ENCODE data around the gene COQ10A.
"Not testable (repeated sequence)": the region's sequence is repeated elsewhere in the genome, so short reads cannot be mapped to it uniquely, and the experiment has no call there.

Gene COQ10A

DNA sequence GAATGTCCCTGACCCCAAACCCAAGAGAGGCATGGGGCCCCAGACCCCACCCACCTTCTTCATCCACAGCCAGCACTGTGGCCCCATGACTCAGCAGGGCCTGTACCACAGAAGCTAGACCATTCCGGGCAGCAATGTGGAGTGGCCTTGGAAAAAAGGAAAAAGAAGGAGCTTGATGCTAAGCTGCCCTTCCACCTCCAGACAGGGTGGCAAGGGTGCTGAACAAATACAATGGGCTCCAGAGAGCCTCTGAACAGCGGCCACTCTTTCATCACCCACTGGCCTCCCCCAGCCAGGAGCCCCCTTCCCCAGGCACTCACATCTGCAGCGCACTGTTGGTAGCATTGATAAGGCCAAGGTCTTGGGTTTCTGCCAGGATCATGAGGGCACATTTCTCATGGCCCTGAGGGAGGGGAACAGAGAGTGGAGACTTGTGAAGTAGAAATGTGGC is 23.0 kb upstream of the COQ10A start:
- DNase-seq, result no peak

DNA sequence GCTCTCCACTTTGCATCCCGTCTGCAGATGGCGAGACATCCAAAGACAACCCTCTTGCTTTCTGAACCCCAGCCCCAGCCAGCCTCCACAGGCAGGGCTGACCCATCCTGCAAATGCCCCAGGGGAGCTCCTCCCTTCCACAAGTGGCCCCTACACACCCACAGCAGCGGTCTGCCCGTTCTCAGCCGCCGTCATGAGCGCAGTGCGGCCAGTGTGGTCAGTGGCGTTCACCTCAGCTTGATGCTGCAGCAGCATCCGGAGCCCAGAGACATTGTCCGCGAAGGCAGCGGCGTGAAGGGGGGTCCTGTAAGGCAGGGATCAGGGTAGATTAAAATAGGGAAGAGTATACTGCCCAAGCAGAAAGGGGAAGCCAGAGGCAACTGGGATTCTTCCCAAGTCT is 22.2 kb upstream of the COQ10A start:
- DNase-seq, result no peak

DNA sequence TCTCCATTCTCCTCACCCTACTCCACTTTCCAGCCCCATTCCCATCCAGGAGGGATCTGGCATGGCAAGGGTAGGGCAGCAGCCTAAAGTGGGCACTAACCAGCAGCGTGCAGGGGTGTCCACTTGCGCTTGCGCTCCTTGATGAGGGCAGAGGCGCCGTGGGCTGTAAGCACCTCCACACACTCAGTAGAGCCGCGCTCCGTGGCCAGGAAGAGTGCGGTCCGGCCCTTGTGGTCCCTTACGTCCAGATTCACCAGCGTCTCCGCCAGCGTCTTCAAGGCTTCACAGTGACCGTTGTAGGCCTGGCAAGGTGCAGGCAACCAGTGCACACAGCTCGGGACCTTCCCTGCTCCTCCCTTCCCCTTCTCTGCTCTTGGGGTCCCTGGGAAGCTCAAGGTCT is 18.8 kb upstream of the COQ10A start:
- DNase-seq, result no peak

DNA sequence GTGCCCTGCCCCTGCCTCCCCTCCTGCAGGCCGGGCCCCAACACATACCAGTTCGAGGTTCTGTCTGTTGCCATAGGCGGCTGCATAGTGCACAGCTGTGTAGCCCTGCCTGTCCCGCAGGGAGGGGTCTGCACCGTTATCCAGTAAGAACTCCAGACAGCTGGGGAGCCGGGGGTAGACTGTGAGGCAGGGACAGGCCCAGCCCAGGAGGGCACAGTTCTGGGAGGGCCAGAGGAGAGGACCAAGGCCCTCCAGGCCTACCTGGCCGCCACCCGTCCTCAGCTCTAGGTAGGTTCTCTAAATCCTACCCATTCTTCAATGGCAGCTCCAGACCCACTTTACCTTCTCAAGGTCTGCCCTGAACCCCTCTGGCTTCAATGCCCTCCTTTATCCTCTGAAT is 18.0 kb upstream of the COQ10A start:
- DNase-seq, result no peak

DNA sequence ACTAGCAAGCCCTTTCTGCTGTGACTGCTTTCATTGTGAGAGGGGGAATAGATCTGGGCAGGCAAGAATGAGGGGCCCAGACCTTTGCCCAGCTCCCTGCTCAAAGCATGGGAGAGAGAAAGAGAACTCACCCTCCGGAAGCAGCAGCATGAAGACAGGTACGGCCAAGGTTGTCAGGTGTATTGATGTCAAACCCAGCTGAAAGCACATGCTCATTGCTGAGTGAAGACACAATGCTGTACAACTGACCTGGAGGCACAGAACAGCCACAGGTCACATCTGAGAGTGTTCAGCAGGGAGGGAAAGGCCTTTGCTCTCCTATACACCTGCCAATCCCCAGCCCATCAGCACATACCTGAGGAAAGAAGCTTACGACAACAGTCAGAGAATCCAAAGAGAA is 14.1 kb upstream of the COQ10A start:
- DNase-seq, result no peak

DNA sequence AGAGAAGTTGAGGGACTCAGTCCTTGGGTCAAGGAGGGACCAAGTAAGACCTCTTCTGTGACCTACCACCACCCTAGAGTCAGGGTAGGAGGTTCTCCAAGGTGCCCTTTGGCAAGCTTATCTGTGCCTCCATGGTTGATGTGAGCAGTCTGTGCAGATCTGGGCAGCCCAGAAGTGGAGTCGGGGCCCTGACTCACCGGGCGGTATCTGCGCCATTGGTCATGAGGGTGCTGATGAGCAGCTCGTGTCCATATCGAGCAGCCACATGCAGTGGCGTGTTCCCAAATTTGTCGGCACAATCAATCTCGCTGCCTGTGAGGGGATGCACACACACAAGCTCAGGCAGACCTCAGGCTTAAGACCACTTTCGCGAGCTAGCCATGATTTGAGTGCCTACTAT is 13.7 kb upstream of the COQ10A start:
- no peak for DNase-seq

DNA sequence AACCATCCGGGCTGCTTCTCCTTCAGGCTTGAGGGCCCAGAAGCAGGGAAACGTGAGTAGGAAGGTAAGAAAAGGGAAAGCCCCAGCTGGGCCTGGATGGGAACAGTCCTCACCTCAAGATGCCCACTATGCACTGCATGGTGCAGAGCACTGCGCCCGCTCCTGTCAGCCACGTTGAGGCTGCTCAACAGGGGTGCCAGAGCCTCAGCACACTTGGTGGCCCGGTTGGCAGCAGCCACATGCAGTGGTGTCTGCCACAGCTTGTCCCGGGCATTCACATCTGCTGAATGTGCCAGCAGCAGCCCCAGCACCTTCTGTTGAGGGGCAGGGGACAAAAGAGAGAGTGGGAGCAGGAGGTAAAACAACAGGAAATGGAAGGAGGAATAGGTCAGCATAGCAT is 11.1 kb upstream of the COQ10A start:
- no peak for DNase-seq

DNA sequence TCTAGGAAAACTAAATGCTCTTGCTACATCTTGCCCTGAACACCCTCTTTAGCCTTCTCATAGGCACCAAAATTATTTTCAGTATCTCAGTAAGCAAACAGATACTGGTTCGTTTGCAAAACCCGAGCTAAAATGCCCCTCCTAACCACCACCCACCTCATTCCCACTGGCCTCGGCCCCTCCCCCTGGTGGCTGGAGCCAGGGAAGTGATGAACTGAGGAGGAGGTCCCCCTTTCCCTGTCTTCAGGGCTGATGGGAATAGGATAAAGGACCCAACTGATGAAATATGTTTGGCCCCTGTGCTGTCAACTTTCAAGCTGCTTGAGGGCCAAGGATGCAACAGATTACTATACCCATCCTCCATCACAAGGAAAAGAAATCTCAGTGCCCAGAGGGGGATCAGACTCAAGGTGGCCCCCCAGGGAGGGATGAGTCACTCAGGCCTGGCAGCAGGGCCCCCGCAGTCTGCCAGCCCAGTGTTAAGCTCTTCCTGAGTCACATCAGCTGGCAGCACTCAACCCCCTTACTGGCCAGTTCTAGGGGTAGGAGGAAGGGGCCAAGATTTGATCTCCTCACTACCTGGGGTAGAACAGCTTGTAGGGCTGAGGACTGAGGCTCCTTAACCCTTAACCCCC is 10.3 kb upstream of the COQ10A start:
- DNase-seq, result no peak

DNA sequence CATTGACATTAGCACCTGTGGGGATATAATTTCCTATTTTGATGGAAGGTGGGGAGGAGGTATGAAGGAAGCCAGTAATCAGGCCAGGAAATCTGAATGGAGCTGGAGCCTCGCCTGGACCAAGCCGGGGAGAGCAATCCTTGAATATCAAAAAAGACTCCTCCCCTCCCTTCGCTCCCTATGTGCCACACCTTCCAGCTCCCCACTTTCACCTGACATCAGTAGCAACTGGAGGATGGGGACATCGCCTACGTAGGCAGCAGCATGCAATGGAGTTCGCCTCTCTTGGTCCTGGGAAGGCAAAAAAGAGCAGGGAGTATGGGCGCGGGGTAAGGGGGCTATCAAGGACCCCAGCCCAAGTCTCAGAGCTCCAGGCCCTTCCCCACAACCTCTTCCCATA is 9.7 kb upstream of the COQ10A start:
- DNase-seq, result no peak

DNA sequence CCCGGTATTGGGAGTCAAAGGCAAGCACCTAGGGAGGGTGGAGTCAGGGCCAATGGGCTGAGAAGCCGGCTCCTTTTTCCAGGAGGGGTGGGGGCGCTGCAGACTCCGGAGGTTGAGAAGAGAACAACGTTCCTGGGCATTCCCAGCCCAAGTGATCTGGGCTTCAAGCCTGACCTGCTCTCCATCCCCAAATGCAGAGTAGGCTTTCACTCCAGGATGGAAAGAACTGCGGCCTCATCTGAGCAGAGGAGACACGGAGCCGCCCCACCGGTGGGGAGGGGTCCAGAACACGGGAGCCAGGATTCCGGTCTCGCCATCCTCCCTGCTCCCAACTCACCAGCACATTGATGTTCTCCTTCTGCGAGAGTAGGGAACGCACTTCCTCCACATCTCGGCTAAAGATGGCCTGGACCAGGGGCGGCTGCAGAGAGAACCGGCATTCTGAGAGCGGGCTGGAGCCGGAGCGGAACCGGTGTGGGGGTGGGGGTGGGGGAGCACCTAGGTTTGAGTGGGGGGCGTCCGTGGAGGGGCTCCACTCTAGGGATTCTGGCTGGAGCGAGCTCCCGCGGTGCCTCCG is 9.2 kb upstream of the COQ10A start:
- DNase-seq, result no peak

DNA sequence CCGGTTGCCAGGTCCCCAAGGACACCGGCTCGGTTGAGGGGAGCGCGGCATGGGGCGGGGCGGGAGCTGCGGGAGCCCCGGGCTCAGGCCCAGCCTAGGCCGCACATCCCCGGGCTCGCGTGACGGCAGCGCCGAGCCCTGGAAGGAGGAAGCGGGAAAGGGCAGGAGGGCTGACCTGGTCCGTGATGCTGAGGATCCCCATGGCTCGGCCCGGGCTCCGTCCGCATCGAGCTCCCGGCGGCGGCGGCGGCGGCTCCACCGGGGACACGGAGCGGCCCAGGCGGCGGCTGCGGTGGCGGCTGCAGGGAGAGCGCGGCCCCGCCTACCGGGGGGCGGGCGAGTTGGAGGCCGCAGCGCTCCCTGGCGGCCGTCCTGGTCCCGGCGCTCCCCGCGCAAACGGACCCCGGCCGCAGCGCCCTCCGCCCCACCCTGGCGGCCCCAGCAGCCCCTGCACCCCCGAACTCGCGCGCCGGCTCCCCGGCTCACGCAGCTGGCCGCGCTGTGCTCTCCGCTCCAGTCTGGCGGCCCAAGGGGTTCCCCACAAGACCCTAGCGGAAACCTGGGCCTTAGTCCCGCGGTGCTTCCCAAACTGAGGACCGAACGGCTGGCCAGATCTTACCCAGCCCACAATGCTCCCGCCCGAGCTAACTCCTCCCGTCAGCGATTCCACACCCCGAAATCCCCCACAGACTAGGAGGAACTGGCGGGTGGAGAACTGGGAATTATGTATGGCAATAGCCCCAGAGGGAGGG is 8.5 kb upstream of the COQ10A start, which contains the start of gene ANKRD52:
ANKRD52 (minus strand) TSS at position 317 of the 752 bp plus-strand sequence; CDS start at position 202, 115 bp downstream.
- DNase-seq, result peak; percentile 61

DNA sequence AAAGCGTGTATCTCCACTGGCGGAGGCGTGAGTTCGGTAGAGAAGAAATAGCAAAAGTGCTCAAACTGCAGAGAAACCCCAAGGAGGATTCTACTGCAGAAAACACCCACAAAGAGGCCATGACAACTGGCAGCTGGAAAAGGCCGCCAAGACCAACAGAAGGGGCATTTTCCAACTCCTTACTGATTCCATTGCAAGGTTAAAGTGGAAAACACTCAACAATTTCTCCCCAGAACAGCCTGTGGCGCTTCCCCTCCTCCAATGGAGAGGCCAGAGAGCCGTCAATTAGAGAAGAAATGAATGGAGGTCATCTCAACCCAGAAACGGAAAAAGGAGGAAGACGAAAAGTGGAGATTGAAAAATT is 7.9 kb upstream of the COQ10A start:
- DNase-seq, result no peak

DNA sequence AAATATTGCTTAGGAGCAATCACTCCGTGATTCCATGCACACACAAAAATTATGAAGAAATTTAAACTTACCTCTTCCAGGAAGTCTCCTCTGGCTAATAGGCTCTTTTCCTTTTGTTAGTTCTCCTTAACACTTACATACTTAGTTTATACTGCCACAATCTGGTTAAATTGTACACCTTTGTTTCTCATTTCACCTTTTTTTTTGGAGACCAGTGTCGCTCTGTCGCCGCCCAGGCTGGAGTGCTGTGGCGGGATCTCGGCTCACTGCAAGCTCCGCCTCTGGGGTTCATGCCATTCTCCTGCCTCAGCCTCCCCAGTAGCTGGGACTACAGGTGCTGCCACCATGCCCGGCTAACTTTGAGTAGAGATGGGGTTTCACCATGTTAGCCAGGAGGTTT is 6.4 kb upstream of the COQ10A start:
- no peak for DNase-seq

DNA sequence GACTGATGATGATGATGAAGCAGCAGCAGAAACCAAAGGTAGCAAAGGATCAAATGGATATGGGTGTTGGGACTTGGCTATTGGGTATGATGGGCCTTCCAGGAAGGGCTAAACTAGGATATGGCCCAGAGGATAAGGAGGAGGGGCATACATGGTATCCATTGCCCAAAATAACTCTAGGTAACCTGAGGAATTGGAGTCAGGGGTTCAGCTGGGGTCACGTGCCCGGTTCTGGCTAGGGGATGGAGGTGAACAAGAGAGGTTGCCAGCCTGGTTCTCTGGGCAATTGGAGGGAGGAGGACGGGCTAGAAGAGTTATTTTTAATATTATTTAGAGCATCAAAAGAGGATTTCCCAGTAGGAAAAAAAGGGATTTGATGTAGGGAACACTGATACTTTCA is 5.8 kb upstream of the COQ10A start:
- no peak for DNase-seq

DNA sequence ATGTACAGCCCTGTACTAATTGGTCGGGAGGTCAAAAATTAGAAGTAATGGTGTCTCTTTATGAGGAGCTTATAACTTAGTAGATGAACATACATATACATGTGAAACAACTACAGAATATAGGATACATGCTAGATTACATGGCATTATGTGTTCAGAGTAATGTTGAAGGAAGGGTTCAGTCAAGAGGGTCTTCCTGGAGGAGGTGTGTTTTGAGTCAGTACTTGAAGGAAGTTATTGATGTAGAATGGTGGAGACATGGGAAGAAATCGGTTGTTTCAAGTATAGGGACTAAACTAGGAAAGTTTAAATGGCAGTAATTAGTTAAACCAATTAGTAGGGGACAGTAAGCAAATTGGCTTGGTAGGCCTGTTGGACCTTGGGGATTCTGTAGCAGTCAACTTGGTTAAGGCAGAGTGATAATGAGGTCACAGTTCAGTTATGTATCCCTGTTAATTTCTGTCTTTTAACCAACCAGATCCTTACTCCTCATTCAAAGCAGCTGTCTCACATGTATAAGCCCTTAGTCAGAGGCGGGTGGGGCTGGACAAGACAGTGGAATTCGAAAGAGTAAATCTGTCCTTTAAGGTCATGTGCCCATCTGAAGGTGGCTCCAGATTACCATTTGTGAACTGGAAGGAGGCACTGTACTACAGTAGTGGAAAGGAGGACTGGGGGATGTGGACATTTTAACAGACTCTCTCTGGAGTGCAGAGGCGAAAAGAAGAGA is 5.1 kb upstream of the COQ10A start:
- no peak for DNase-seq

DNA sequence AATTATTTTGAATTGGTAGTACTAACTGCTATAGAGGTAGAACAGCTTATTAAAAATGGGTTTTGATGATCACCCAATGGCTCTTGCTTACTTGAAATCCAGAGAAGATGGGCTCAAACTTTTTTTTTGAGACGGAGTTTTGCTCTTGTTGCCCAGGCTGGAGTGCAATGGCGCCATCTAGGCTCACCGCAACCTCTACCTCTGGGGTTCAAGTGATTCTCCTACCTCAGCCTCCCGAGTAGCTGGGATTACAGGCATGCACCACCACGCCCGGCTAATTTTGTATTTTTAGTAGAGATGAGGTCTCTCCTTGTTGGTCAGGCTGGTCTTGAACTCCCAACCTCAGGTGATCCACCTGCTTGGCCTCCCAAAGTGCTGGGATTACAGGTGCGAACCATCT is 3.8 kb upstream of the COQ10A start:
- not testable (repeated sequence) for DNase-seq

DNA sequence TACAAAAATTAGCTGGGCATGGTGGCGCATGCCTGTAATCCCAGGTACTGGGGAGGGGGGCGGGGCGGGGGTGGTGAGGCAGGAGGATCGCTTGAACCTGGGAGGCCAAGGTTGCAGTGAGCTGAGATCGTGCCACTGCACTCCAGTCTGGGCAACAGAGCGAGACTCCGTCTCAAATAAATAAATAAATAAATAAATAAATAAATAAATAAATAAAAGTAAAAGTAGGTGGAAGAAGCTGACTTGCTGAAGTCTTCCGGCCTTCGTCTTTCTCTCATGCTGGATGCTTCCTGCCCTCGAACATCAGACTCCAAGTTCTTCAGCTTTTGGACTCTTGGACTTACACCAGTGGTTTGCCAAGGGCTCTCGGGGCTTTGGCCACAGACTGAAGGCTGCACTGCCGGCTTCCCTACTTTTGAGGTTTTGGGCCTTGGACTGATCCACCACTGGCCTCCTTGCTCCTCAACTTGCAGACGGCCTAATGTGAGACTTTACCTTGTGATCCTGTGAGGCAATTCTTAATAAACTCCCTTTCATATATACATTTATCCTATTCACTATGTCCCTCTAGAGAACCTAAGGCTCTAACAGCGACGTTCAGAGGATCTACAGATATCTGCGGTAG is 562 bp upstream of the COQ10A start:
- not testable (repeated sequence) for DNase-seq

DNA sequence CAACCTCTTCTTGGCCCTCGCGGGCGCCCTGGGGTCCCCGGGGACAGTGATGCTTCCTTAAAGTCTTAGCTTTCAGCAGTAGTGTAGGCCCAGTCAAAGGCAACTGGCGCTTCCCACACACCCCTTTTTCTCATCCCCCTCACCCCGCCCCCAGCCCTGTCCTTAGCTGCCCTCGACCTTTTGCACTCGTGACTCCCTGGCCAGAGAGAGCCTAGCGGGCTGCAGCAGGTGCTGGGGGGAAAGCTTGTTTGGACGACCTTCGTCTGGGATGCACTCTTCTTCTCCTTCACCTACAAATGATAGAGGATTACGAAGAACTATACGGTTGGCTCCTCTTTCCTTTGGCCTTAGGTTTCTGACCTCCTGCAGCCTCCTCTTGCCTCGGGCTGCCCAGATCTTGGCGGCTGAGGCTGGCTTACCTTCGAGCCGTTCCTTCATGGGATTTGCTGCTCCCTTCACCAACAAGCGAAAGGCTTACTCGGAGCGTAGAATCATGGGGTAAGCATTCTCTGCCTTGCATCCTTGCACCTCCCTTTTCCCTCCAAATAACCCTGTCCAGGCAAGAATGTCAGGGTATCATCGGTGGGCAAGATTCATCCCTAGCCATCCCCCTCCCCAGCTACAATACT is 815 bp downstream of the COQ10A start:
- DNase-seq, result no peak

DNA sequence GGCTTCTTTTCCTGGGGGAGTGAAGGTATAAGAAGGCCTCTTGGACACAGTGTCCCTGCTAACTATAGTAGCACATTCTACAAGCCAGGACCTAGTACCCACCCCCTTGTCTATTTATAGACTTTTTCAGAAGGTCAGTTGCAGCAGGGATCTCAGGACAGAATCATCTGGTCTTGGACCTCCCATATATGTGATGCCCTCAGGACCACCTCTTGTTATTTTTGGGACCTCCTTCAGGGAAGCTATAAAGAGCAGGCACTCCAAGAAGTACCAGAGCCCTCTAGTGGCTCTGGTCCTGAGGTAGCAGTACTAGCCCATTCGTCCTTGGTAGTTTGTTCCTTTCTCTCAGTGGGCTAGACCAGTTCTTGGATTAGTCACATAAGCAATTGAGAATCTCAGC is 4.3 kb downstream of the COQ10A start:
- DNase-seq, result no peak

DNA sequence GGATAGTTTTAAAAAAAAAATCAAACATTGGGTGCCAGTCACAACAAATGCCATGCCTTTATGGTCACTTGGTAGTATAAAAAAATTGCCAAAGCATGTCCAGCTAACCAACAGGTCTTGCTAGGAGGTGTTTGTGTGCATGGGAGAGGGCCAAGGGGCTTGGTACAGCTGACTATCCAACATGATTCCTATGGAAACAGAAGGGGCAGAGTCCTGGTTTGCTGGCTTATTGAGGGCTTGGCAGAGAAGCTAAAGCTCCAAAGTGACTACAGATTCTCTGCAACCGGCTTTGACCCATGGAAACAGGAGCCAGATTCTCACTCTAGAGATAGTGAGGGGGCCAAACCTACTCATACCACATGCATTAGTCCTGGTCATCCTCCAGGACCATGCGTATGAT is 5.7 kb downstream of the COQ10A start:
- DNase-seq, result not testable (repeated sequence)

DNA sequence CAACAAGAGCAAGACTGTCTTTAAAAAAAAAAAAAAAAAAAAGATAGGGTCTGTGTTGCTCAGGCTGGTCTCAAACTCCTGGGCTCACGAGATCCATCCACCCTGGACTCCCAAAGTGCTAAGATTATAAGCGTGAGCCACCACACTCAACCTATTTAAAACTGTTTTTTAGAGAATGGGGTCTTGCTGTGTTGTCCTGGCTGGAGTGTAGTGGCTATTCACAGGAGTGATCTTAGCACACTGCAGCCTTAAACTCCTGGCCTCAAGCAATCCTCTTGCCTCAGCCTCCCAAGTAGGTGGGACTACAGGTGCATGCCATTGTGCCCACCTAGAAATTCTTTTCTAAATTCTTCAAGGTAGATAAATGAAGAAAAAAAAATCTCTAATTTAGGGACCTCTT is 7.6 kb downstream of the COQ10A start:
- DNase-seq, result no peak

DNA sequence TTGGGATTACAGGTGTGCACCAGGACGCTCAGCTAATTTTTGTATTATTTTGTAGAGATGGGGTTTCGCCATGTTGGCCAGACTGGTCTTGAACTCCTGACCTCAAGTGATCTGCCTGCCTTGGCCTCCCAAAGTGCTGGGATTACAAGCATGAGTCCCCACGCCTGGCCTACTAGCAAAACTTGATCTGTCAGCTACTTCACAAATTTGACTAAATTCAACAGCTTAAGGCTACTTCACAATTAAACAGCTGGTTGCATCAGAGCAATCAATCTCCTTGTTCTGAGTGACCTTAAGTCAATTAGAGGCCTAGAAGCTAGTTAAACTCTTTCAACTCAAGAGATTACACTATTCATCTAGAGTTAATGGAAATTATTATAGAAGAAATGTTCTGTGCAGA is 12.2 kb downstream of the COQ10A start:
- DNase-seq, result no peak

DNA sequence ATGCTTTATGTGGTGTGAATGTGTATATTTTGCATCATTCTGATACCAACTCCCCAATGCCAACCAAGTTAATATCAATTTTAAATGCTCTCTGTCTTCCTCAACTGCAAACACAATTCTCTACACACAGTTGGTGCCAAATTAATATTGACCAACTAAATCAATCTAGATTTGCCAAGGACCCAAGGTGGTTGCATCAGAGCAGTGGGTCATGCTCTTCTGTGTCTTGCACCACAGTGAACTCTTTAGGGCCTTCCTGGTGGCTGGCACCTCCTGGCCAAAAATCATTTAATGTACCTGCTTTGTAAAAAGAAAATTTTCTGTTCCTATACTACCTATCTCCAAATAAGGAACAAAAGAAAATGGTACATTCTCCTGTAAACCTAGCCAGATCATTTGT is 14.1 kb downstream of the COQ10A start:
- DNase-seq, result no peak

All from effector CD8-positive, alpha-beta T cell (primary cell).